WTC11 (cell line): Measurements from ENCODE around the gene FRA10AC1.

ENCODE experiments used
- CTCF ChIP-seq: fragments of 200-600 bp; IDR thresholded peaks from 2 replicates; pipeline ENCODE4 v1.8.0; 2022; ENCODE audit warnings: antibody characterized with exemption
- ESRRA ChIP-seq: sonication (generic); formaldehyde crosslinking; IDR thresholded peaks from 2 replicates; pipeline ENCODE4 v1.8.1; 2022; ENCODE audit warnings: mild to moderate bottlenecking, missing genetic modification reagents, borderline replicate concordance
- GABPB1 ChIP-seq: sonication (generic); formaldehyde crosslinking; IDR thresholded peaks from 2 replicates; pipeline ENCODE4 v1.8.1; 2023; ENCODE audit warnings: mild to moderate bottlenecking, missing genetic modification reagents
- IRF1 ChIP-seq: sonication (generic); formaldehyde crosslinking; IDR thresholded peaks from 2 replicates; pipeline ENCODE4 v1.8.0; 2023; ENCODE audit warnings: missing genetic modification reagents
- KAT7 ChIP-seq: sonication (generic); formaldehyde crosslinking; IDR thresholded peaks from 2 replicates; pipeline ENCODE4 v1.8.1; 2023; ENCODE audit warnings: missing genetic modification reagents, mild to moderate bottlenecking, borderline replicate concordance
- MAX ChIP-seq: sonication (generic); formaldehyde crosslinking; IDR thresholded peaks from 2 replicates; pipeline ENCODE4 v1.8.0; 2022; ENCODE audit warnings: mild to moderate bottlenecking, missing genetic modification reagents
- RELA ChIP-seq: sonication (generic); formaldehyde crosslinking; IDR thresholded peaks from 2 replicates; pipeline ENCODE4 v1.8.1; 2022; ENCODE audit warnings: missing genetic modification reagents, mild to moderate bottlenecking, borderline replicate concordance
- USF1 ChIP-seq: sonication (generic); formaldehyde crosslinking; IDR thresholded peaks from 2 replicates; pipeline ENCODE4 v1.8.0; 2022; ENCODE audit warnings: mild to moderate bottlenecking, missing genetic modification reagents

GRCh38 chr10:93678805-93679587 lies 23.4 kb downstream of the FRA10AC1 start:
- TF ChIP-seq CTCF (no peak), GABPB1 (CRISPR knock-in tag) (no peak), ESRRA (CRISPR knock-in tag) (no peak), MAX (CRISPR knock-in tag) (no peak), KAT7 (CRISPR knock-in tag) (no peak), IRF1 (CRISPR knock-in tag) (no peak), USF1 (CRISPR knock-in tag) (no peak), RELA (CRISPR knock-in tag) (no peak)
